ENCODE measurements around the gene FOXF2. TPM values are rescaled to one million over a fixed set of nuclear protein-coding genes. Genes with fewer than 3 reads are reported as not detected.
A peak's percentile ranks its signal among the peaks of the same experiment; 100 is the strongest.

Gene FOXF2
- total RNA-seq, 1 donor from 2014 or later = 0.61 TPM

DNA sequence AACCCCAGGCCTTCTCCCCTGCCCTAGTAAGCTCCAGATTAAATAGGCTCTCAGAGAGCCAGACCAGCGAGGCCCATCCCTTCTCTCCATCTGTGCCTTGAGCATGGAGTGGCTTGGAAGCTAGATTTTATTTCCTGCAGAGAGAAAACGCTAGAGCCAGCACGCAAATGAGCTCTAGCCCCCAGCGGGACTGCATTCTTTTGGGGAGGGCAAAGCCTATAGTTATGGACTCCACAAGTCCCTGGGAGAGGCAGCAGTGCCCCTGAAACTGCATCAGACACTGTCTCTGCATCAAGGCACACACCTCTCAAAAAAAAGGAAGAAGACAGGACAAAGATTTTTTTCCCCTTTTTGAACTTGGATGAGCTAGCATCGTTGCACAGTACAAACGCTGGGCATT is 15.8 kb downstream of the FOXF2 start:
- H3K4me1 Mint-ChIP-seq (ENCODE audit: low read depth, unreplicated experiment) = peaks cover 12% of the 10 kb centered on the region
- TF ChIP-seq, protein P1, sequence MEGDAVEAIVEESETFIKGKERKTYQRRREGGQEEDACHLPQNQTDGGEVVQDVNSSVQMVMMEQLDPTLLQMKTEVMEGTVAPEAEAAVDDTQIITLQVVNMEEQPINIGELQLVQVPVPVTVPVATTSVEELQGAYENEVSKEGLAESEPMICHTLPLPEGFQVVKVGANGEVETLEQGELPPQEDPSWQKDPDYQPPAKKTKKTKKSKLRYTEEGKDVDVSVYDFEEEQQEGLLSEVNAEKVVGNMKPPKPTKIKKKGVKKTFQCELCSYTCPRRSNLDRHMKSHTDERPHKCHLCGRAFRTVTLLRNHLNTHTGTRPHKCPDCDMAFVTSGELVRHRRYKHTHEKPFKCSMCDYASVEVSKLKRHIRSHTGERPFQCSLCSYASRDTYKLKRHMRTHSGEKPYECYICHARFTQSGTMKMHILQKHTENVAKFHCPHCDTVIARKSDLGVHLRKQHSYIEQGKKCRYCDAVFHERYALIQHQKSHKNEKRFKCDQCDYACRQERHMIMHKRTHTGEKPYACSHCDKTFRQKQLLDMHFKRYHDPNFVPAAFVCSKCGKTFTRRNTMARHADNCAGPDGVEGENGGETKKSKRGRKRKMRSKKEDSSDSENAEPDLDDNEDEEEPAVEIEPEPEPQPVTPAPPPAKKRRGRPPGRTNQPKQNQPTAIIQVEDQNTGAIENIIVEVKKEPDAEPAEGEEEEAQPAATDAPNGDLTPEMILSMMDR (IDR thresholded peaks at IDR 0.05; ENCODE audit: insufficient read depth, low read depth, low read length) = no peak
- TF ChIP-seq EZH2 (IDR thresholded peaks at IDR 0.05; ENCODE audit: insufficient read depth, low read length) = no peak
- H3K27ac ChIP-seq (ENCODE audit: low read depth, low read length) = no peak overlapping the region
- H3K9me3 Mint-ChIP-seq (ENCODE audit: unreplicated experiment) = no peaks in the 10 kb centered on the region
- no peaks in the 10 kb centered on the region for H3K4me1 ChIP-seq (ENCODE audit: insufficient read depth, low read length)
- no peaks in the 10 kb centered on the region for H3K9me3 ChIP-seq (ENCODE audit: insufficient read depth, low read depth, low read length)
- DNase-seq (ENCODE audit: low read depth) (no peak), FAIRE-seq (no peak)
- no peaks in the 10 kb centered on the region for H4K20me1 ChIP-seq (ENCODE audit: insufficient read depth, low read length)
- no peaks in the 10 kb centered on the region for H3K36me3 ChIP-seq (ENCODE audit: insufficient read depth, low read length)
- no peaks in the 10 kb centered on the region for H3K36me3 Mint-ChIP-seq (ENCODE audit: low read depth, unreplicated experiment)
- H3K4me3 Mint-ChIP-seq (ENCODE audit: unreplicated experiment) = no peak overlapping the region
- no peak overlapping the region for H3K4me2 ChIP-seq (ENCODE audit: low read length)
- H3K9ac ChIP-seq (ENCODE audit: low read length) = no peak overlapping the region
- H3K79me2 ChIP-seq (ENCODE audit: insufficient read depth, low read length) = no peaks in the 10 kb centered on the region
- peaks cover 25% of the 10 kb centered on the region for H3K27me3 Mint-ChIP-seq (ENCODE audit: low read depth, unreplicated experiment)
- no peak overlapping the region for H2AFZ ChIP-seq (ENCODE audit: low read depth, low read length)
- H3K27ac Mint-ChIP-seq (ENCODE audit: unreplicated experiment) = no peak overlapping the region
- no peak overlapping the region for H3K4me3 ChIP-seq (ENCODE audit: insufficient read depth, low read depth, low read length)
- no peaks in the 10 kb centered on the region for H3K27me3 ChIP-seq (ENCODE audit: insufficient read depth, low read length)

DNA sequence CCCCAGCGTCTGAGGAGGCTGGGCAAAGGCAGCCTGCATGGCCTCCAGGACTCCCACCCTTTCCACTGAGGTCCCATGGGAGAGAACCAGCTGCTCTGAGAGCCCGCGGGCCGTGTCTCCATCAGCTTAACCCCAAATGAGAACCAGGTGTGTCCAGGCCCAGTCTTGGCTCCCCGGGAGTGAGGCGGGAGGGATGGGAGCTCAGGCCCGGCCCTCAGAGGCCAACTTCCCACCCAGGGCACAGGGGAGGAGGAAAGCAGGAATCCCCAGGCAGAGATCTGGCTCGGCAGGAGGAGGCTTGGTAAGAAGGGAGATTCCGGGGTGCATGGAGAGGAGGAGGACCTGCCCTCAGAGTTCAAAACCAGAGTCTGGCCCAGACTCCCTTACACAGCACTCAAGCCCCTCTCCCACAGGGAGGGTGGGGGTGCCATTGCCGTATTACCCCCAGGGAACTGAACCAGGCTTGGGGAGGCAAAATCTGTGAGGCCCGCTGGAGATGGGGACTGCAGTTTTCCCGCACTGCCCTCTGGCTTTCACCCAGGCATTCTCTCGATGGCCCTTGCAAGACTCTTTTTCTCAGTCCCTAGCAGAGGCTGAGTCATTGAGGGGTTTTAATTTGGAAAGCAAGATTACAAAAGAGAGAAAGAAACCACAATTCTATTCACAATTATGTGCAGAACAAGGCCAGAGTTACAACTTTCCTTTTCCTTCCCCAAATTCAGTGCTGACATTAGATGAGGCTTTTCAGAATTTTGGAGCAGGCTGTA is 17.1 kb downstream of the FOXF2 start:
- Histone ChIP-seq H3K9me3 (ENCODE audit: insufficient read depth, low read depth, low read length) (no peaks in the 10 kb centered on the region), H3K4me2 (ENCODE audit: low read length) (no peak overlapping the region), H3K36me3 (ENCODE audit: insufficient read depth, low read length) (no peaks in the 10 kb centered on the region), H3K4me3 (ENCODE audit: insufficient read depth, low read depth, low read length) (no peak overlapping the region), H3K27me3 (ENCODE audit: insufficient read depth, low read length) (peaks cover 2% of the 10 kb centered on the region), H3K79me2 (ENCODE audit: insufficient read depth, low read length) (no peaks in the 10 kb centered on the region), H3K4me1 (ENCODE audit: insufficient read depth, low read length) (no peaks in the 10 kb centered on the region), H4K20me1 (ENCODE audit: insufficient read depth, low read length) (no peaks in the 10 kb centered on the region), H3K9ac (ENCODE audit: low read length) (no peak overlapping the region), H3K27ac (ENCODE audit: low read depth, low read length) (no peak overlapping the region), H2AFZ (ENCODE audit: low read depth, low read length) (no peak overlapping the region)
- Mint-ChIP-seq H3K36me3 (ENCODE audit: low read depth, unreplicated experiment) (no peaks in the 10 kb centered on the region), H3K4me3 (ENCODE audit: unreplicated experiment) (no peak overlapping the region), H3K27me3 (ENCODE audit: low read depth, unreplicated experiment) (peaks cover 25% of the 10 kb centered on the region), H3K27ac (ENCODE audit: unreplicated experiment) (no peak overlapping the region), H3K9me3 (ENCODE audit: unreplicated experiment) (no peaks in the 10 kb centered on the region), H3K4me1 (ENCODE audit: low read depth, unreplicated experiment) (peaks cover 12% of the 10 kb centered on the region)
- FAIRE-seq (no peak), DNase-seq (ENCODE audit: low read depth) (peak; percentile 25)
- TF ChIP-seq EZH2 (IDR thresholded peaks at IDR 0.05; ENCODE audit: insufficient read depth, low read length) = no peak
- TF ChIP-seq, protein P1 (IDR thresholded peaks at IDR 0.05; ENCODE audit: insufficient read depth, low read depth, low read length) = no peak

DNA sequence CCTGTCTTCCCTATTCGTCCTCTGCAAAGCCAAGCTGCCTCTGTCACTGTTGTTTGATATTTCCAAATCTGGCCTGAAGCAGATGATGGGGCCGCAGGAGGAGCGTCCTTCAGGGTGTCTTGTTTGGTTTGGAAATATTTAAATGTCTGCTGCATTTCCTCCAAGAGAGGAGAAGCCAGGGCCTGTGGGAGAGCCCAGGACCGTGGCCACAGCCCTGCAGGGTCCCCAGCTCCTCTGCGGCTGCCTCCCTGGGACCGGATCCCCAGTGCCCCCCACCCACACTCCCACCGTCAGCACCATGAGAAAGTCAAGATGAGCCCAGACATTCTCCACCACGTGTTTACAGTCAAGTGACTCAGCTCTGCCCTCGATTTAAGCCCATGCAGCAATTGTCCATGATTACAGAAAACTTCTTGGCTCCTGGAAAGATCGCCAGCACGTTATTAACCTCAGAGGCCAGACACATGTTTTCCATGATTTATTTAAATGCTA is 18.2 kb downstream of the FOXF2 start:
- Mint-ChIP-seq H3K36me3 (ENCODE audit: low read depth, unreplicated experiment) (no peaks in the 10 kb centered on the region), H3K9me3 (ENCODE audit: unreplicated experiment) (no peaks in the 10 kb centered on the region), H3K27me3 (ENCODE audit: low read depth, unreplicated experiment) (peaks cover 21% of the 10 kb centered on the region), H3K4me1 (ENCODE audit: low read depth, unreplicated experiment) (peaks cover 12% of the 10 kb centered on the region), H3K4me3 (ENCODE audit: unreplicated experiment) (no peak overlapping the region), H3K27ac (ENCODE audit: unreplicated experiment) (no peak overlapping the region)
- no peak for DNase-seq (ENCODE audit: low read depth)
- peaks cover 2% of the 10 kb centered on the region for H3K27me3 ChIP-seq (ENCODE audit: insufficient read depth, low read length)
- H3K4me2 ChIP-seq (ENCODE audit: low read length) = no peak overlapping the region
- H3K4me1 ChIP-seq (ENCODE audit: insufficient read depth, low read length) = no peaks in the 10 kb centered on the region
- no peak for FAIRE-seq
- no peaks in the 10 kb centered on the region for H3K79me2 ChIP-seq (ENCODE audit: insufficient read depth, low read length)
- no peak overlapping the region for H3K27ac ChIP-seq (ENCODE audit: low read depth, low read length)
- no peaks in the 10 kb centered on the region for H3K36me3 ChIP-seq (ENCODE audit: insufficient read depth, low read length)
- H3K9me3 ChIP-seq (ENCODE audit: insufficient read depth, low read depth, low read length) = no peaks in the 10 kb centered on the region
- H2AFZ ChIP-seq (ENCODE audit: low read depth, low read length) = no peak overlapping the region
- no peaks in the 10 kb centered on the region for H4K20me1 ChIP-seq (ENCODE audit: insufficient read depth, low read length)
- no peak for TF ChIP-seq EZH2 (IDR thresholded peaks at IDR 0.05; ENCODE audit: insufficient read depth, low read length)
- TF ChIP-seq, protein P1 (IDR thresholded peaks at IDR 0.05; ENCODE audit: insufficient read depth, low read depth, low read length) = no peak
- H3K9ac ChIP-seq (ENCODE audit: low read length) = no peak overlapping the region
- no peak overlapping the region for H3K4me3 ChIP-seq (ENCODE audit: insufficient read depth, low read depth, low read length)
